PC-9 (cell line): ENCODE data around the gene CACNG7. TPM values are rescaled to one million over a fixed set of nuclear protein-coding genes. Genes with fewer than 3 reads are reported as not detected.

Experiments used
- BruUV-seq: library from RNA; stranded (reverse); fragments of 400-500 nt; replicated peaks from 2 replicates; lab custom pipeline; 2021; lab: Mats Ljungman, UMichigan
- CTCF ChIA-PET: fragments of 300-600 bp; sonication (Branson Sonifier 250); formaldehyde crosslinking; loops from one replicate; lab custom pipeline; 2022; ENCODE audit warnings: antibody characterized with exemption; lab: Charles Lee
- POLR2A ChIA-PET: fragments of 300-600 bp; sonication (Branson Sonifier 250); formaldehyde crosslinking; loops from one replicate; lab custom pipeline; 2022; ENCODE audit warnings: antibody characterized with exemption; ENCODE audit not compliant: unreplicated experiment; lab: Charles Lee
- DNase-seq, 2 experiments: peaks; one replicate each; pipeline versions ENCODE4 v3.0.0 to v3.0.0-alpha.2; 2015 to 2022; ENCODE audit warnings: mixed read lengths in 1 of 2
- H2AFZ ChIP-seq: fragments of 200-600 bp; sonication (generic); 2 replicates; pipeline ENCODE4 v1.8.1; 2017; ENCODE audit warnings: antibody characterized with exemption
- H3F3A ChIP-seq: fragments of 200-600 bp; sonication (generic); 2 replicates; pipeline ENCODE4 v1.8.1; 2017; ENCODE audit warnings: antibody characterized with exemption, mild to moderate bottlenecking, low read depth; ENCODE audit not compliant: insufficient read depth
- H3K27ac ChIP-seq: fragments of 200-600 bp; sonication (generic); 2 replicates; pipeline ENCODE4 v1.6.1; 2016; ENCODE audit warnings: mixed run types
- H3K27me3 ChIP-seq: fragments of 200-600 bp; sonication (generic); 2 replicates; pipeline ENCODE4 v1.6.1; 2016; ENCODE audit warnings: low read depth, mixed run types; ENCODE audit not compliant: insufficient read depth
- H3K36me3 ChIP-seq: fragments of 200-600 bp; sonication (generic); 2 replicates; pipeline ENCODE4 v1.6.1; 2016; ENCODE audit warnings: low read depth, mixed run types
- H3K4me1 ChIP-seq: fragments of 200-600 bp; sonication (generic); replicated peaks from 2 replicates; pipeline ENCODE4 v1.6.1; 2016; ENCODE audit warnings: mixed run types; ENCODE audit not compliant: insufficient read depth
- H3K4me2 ChIP-seq: fragments of 200-600 bp; sonication (generic); 2 replicates; pipeline ENCODE4 v1.6.1; 2017; ENCODE audit warnings: mixed run types
- H3K4me3 ChIP-seq: fragments of 200-600 bp; sonication (generic); 2 replicates; pipeline ENCODE4 v1.6.1; 2016; ENCODE audit warnings: mixed run types
- H3K79me2 ChIP-seq: fragments of 200-600 bp; sonication (generic); 2 replicates; pipeline ENCODE4 v1.6.1; 2017; ENCODE audit warnings: low read depth, mixed run types
- H3K9me2 ChIP-seq: fragments of 200-600 bp; sonication (generic); 2 replicates; pipeline ENCODE4 v1.8.1; 2017; ENCODE audit warnings: mild to moderate bottlenecking; ENCODE audit not compliant: insufficient read depth
- H3K9me3 ChIP-seq: fragments of 200-600 bp; sonication (generic); 2 replicates; pipeline ENCODE4 v1.8.1; 2016; ENCODE audit warnings: low read depth; ENCODE audit not compliant: insufficient read depth
- H4K20me1 ChIP-seq: fragments of 200-600 bp; sonication (generic); 2 replicates; pipeline ENCODE4 v1.8.1; 2017; ENCODE audit not compliant: insufficient read depth
- CTCF ChIP-seq: fragments of 200-600 bp; sonication (generic); conservative IDR thresholded peaks from 2 replicates; pipeline ENCODE4 v1.6.1; 2017; ENCODE audit warnings: mixed run types, antibody characterized with exemption, mild to moderate bottlenecking, moderate library complexity
- EZH2 ChIP-seq: fragments of 200-600 bp; sonication (generic); IDR thresholded peaks from 2 replicates; pipeline ENCODE4 v1.8.0; 2017; ENCODE audit warnings: antibody characterized with exemption, low read depth
- intact Hi-C: fragments of 100-400 bp; cut with micrococcal nuclease; formaldehyde crosslinking; loops from one replicate; pipeline ENCODE4 v1.10.0; 2022; ENCODE audit not compliant: unreplicated experiment
- total RNA-seq: library from RNA; stranded (reverse); gene quantifications from 2 replicates; pipeline ENCODE4 v1.2.3, GENCODE V29; 2021

The CACNG7 gene
- total RNA-seq, 1 experiment from 2014 or later = not detected

GRCh38 chr19:53944933-53945332 is 35.9 kb downstream of the CACNG7 start:
- no peaks in the 10 kb centered on the region for H3K27me3 ChIP-seq
- H3K4me1 ChIP-seq = no peaks in the 10 kb centered on the region
- no peaks in the 10 kb centered on the region for H4K20me1 ChIP-seq
- no peaks in the 10 kb centered on the region for H3K9me2 ChIP-seq
- ChIA-PET POLR2A (no interaction called here), CTCF (no interaction called here)
- H3K4me2 ChIP-seq = no peak overlapping the region
- DNase-seq = no peak
- H3K4me3 ChIP-seq = no peak overlapping the region
- no peaks in the 10 kb centered on the region for H3K79me2 ChIP-seq
- no peaks in the 10 kb centered on the region for H3K36me3 ChIP-seq
- intact Hi-C loops = no loop called here
- no peak for TF ChIP-seq CTCF
- no peak for TF ChIP-seq EZH2
- BruUV-seq = no TSS peak
- H3K27ac ChIP-seq = no peak overlapping the region
- H3K9me3 ChIP-seq = no peaks in the 10 kb centered on the region
- no peak overlapping the region for H2AFZ ChIP-seq
- H3F3A ChIP-seq = no peaks in the 10 kb centered on the region

- ChIA-PET CTCF (no interaction called here), POLR2A (no interaction called here)
- Histone ChIP-seq H3K27ac (no peak overlapping the region), H3K9me2 (no peaks in the 10 kb centered on the region), H3K4me1 (no peaks in the 10 kb centered on the region), H3K4me3 (no peak overlapping the region), H3F3A (no peaks in the 10 kb centered on the region), H4K20me1 (no peaks in the 10 kb centered on the region), H2AFZ (no peak overlapping the region), H3K4me2 (no peak overlapping the region), H3K27me3 (no peaks in the 10 kb centered on the region), H3K79me2 (no peaks in the 10 kb centered on the region), H3K9me3 (no peaks in the 10 kb centered on the region), H3K36me3 (no peaks in the 10 kb centered on the region)
- BruUV-seq = no TSS peak
- no peak for TF ChIP-seq CTCF
- DNase-seq = no peak
- intact Hi-C loops = no loop called here
Measured at GRCh38 chr19:53945441-53945840, 36.4 kb downstream of the CACNG7 start.

DNA sequence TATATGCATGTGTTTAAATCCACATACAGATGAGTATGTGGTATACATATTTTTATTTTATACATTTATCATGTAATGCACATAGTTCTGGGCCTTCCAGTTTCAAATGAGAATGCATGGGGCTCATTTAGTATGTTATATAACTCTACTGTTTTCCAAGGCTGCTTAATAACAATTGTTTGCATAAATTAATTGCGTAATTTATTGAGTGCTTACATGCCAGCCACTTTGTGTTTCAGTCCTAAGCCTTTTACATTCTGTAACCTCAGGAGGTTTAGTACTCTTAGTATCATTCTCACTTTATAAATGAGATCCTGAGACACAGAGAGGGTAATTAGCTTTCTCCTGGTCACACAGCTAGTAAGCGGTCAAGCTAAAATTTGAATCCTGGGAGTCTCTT is 36.9 kb downstream of the CACNG7 start:
- intact Hi-C loops = no loop called here
- H3K27ac ChIP-seq = no peak overlapping the region
- DNase-seq = no peak
- no peak overlapping the region for H3K4me2 ChIP-seq
- no peaks in the 10 kb centered on the region for H4K20me1 ChIP-seq
- TF ChIP-seq EZH2 (no peak), CTCF (no peak)
- no peak overlapping the region for H2AFZ ChIP-seq
- CTCF ChIA-PET = no interaction called here
- H3K27me3 ChIP-seq = no peaks in the 10 kb centered on the region
- no TSS peak for BruUV-seq
- H3K79me2 ChIP-seq = no peaks in the 10 kb centered on the region
- H3K9me2 ChIP-seq = no peaks in the 10 kb centered on the region
- no peaks in the 10 kb centered on the region for H3K4me1 ChIP-seq
- H3K4me3 ChIP-seq = no peak overlapping the region
- no peaks in the 10 kb centered on the region for H3K9me3 ChIP-seq
- no peaks in the 10 kb centered on the region for H3K36me3 ChIP-seq
- no peaks in the 10 kb centered on the region for H3F3A ChIP-seq
- POLR2A ChIA-PET = no interaction called here
